Heart left ventricle (tissue), 16 donors: ENCODE results near the gene C1orf50. TPM values are rescaled to one million over a fixed set of nuclear protein-coding genes. Genes with fewer than 3 reads are reported as not detected.

Source experiments
- ATAC-seq, 4 donors: fragments of 200-7000 bp; cut with Tn5 transposase; one replicate each; pipeline ENCODE4 v1.9.1; 2020 to 2022; ENCODE audit warnings: moderate library complexity in 4 of 4, mild to moderate bottlenecking in 3 of 4, moderate number of reproducible peaks in 1 of 4
- DNase-seq, 5 donors: peaks; one replicate each; pipeline ENCODE4 v3.0.0-alpha.2; 2020
- H3K27ac ChIP-seq, 12 donors: fragments of 200-600 bp; sonication (generic) in 4 of 12; one replicate each; pipeline versions ENCODE4 v1.5.0 to v1.8.0; 2016 to 2022; ENCODE audit warnings: mild to moderate bottlenecking in 2 of 12
- H3K27me3 ChIP-seq, 9 donors: fragments of 200-600 bp; sonication (generic) in 2 of 9; one replicate each; pipeline versions ENCODE4 v1.5.1 to v1.8.0; 2016 to 2022; ENCODE audit warnings: mild to moderate bottlenecking in 3 of 9
- H3K36me3 ChIP-seq, 9 donors: fragments of 200-600 bp; sonication (generic) in 2 of 9; one replicate each; pipeline versions ENCODE4 v1.5.0 to v1.8.0; 2018 to 2022; ENCODE audit warnings: mild to moderate bottlenecking in 2 of 9
- H3K4me1 ChIP-seq, 12 donors: fragments of 200-600 bp; sonication (generic) in 4 of 12; one replicate each; pipeline versions ENCODE4 v1.5.0 to v1.8.0; 2016 to 2022; ENCODE audit warnings: mild to moderate bottlenecking in 3 of 12
- H3K4me3 ChIP-seq, 12 donors: fragments of 200-600 bp; sonication (generic) in 4 of 12; one replicate each; pipeline versions ENCODE4 v1.5.0 to v1.8.0; 2017 to 2022; ENCODE audit warnings: mild to moderate bottlenecking in 9 of 12, moderate library complexity in 4 of 12
- H3K9me3 ChIP-seq, 12 donors: fragments of 200-600 bp; sonication (generic) in 4 of 12; one replicate each; pipeline versions ENCODE4 v1.5.0 to v1.8.0; 2016 to 2022; ENCODE audit warnings: mild to moderate bottlenecking in 1 of 12
- CTCF ChIP-seq, 12 donors: fragments of 200-600 bp; sonication (generic) in 4 of 12; IDR thresholded peaks; one replicate each; pipeline versions ENCODE4 v1.5.0 to v1.8.0; 2018 to 2022; ENCODE audit warnings: antibody characterized with exemption in 12 of 12, mild to moderate bottlenecking in 5 of 12
- POLR2A ChIP-seq, 2 donors: fragments of 450-650 bp; IDR thresholded peaks; one replicate each; pipeline ENCODE4 v1.6.1; 2017; ENCODE audit warnings: antibody characterized with exemption in 2 of 2, mild to moderate bottlenecking in 2 of 2, moderate library complexity in 2 of 2
- WGBS, 4 donors: extraction: QIAGEN DNeasy Blood & Tissue Kit in 2 of 4; methylation state at CpG; one replicate each; pipeline versions ENCODE4 v1.1.5 to v1.1.7; 2013 to 2018; 5-methylcytosine and 5-hydroxymethylcytosine counted together
- intact Hi-C, 10 donors: fragments of 100-400 bp; cut with DNase I; formaldehyde crosslinking; loops; one replicate each; pipeline versions ENCODE4 v1.11.1 to v1.14.2; 2022
- polyA plus RNA-seq, 2 donors: library from polyadenylated mRNA; stranded (reverse); fragments of 200-250 nt; gene quantifications; one replicate each; pipeline ENCODE4 v1.2.3, GENCODE V29; 2013
- total RNA-seq, 9 donors: library from RNA; depleted of rRNA in 2 of 9; stranded (reverse); fragments of >200 nt in 2 of 9; fragmentation: NEBNext Ultra II Directional in 3 of 9; extraction: Animal tissue kit (Norgen Biotek cat#: 25700) in 3 of 9; gene quantifications; one replicate each; pipeline versions ENCODE4 v1.1.0 to v1.2.4, GENCODE V29; 2016 to 2023
- donor health status: ischemic (EF 13 %, LVEDD 7.1; RV severe dilation, severe dysfunction).
- donor health status: healthy with polysubstance abuse.
- donor health status: DM: no; HTN: yes; CAD: no.
- donor health status: DM: no; HTN: no; CAD: no.
- donor health status: ischemic (EF 25% LVEDD 6.9; RV normal size, moderate dysfunction).
- donor health status: ischemic (EF 25% LVEDD 5.7; RV mildly dilated, moderate dysfunction).
- donor health status: healthy.
- donor health status: DM: yes; HTN: yes; CAD: no.
- donor health status: ischemic (EF 35%, LVEDD 5.7; RV mildly dilated, moderate dysfunction).
- donor health status: nonischemic (EF 11% LVEDD 7.7; RV severe dilation, severe dysfunction).
- donor health status: DM: yes; HTN: yes; CAD: no.
- donor health status: PGD.
- donor health status: ischemic (EF 29% LVEDD 5.4; RV normal size, mild dysfunction).
- donor health status: nonischemic (EF 23%, LVEDD 6.1; RV moderate dilation, normal function).

The C1orf50 gene
- total and polyA plus RNA-seq, 11 donors: 3.0 to 9.2 (median 5.6) TPM

GRCh38 chr1:42768172-42768571, 1.1 kb downstream of the C1orf50 start:
- DNase-seq (no peak), ATAC-seq (no peak)
- Histone ChIP-seq H3K4me1 (peaks cover 3 to 50% (median 30%) of the 10 kb centered on the region in 12 donors), H3K27me3 (no peaks in the 10 kb centered on the region), H3K36me3 (peaks cover 0 to 8% (median 0%) of the 10 kb centered on the region in 9 donors), H3K27ac (no peak overlapping the region), H3K9me3 (no peaks in the 10 kb centered on the region), H3K4me3 (peak overlapping the region in 10 of 12 donors; percentile 82 to 98 (median 95))
- intact Hi-C loops: loop anchor here in 7 of 10 donors (5.0 to 10.0 kb wide), 8 partner anchors 49 to 433 kb away; partner anchors contain the start of genes YBX1 (in 6 of the 7), ERMAP (in 1 of the 7), FOXJ3 (in 1 of the 7) and SVBP (in 1 of the 7)
- TF ChIP-seq CTCF (IDR thresholded peaks at IDR 0.05) (no peak), POLR2A (IDR thresholded peaks at IDR 0.05) (no peak)
- WGBS, 4 donors: 72 to 80% (median 75%) methylated on average over 2 of the region's 2 CpGs

GRCh38 chr1:42769811-42770210, 2.8 kb downstream of the C1orf50 start:
- no peak overlapping the region for H3K27ac ChIP-seq
- H3K4me1 ChIP-seq: peaks cover 3 to 44% (median 23%) of the 10 kb centered on the region in 12 donors
- intact Hi-C loops: loop anchor here in 9 of 10 donors (5.0 to 10.0 kb wide), 12 partner anchors 47 to 435 kb away; partner anchors contain the start of genes YBX1 (in 6 of the 9), ERMAP (in 1 of the 9), FOXJ3 (in 1 of the 9) and SVBP (in 1 of the 9)
- H3K27me3 ChIP-seq: no peaks in the 10 kb centered on the region
- ATAC-seq (no peak), DNase-seq (no peak)
- H3K4me3 ChIP-seq: no peak overlapping the region
- TF ChIP-seq POLR2A (IDR thresholded peaks at IDR 0.05) (no peak), CTCF (IDR thresholded peaks at IDR 0.05) (no peak)
- 82 to 90% (median 88%) methylated on average over 3 of the region's 3 CpGs for WGBS, 4 donors
- no peaks in the 10 kb centered on the region for H3K9me3 ChIP-seq
- peaks cover 0 to 24% (median 15%) of the 10 kb centered on the region in 9 donors for H3K36me3 ChIP-seq

GRCh38 chr1:42773420-42773819, 6.4 kb downstream of the C1orf50 start:
- WGBS, 4 donors: 47 to 75% (median 48%) methylated on average over 2 of the region's 2 CpGs
- peaks cover 0 to 23% (median 10%) of the 10 kb centered on the region in 12 donors for H3K4me1 ChIP-seq
- no peak overlapping the region for H3K27ac ChIP-seq
- H3K4me3 ChIP-seq: no peak overlapping the region
- intact Hi-C loops: loop anchor here in 2 of 10 donors (10.0 kb wide), 4 partner anchors 81 to 301 kb away; no protein-coding TSS in a partner anchor
- TF ChIP-seq CTCF (IDR thresholded peaks at IDR 0.05): no peak
- no peak for TF ChIP-seq POLR2A (IDR thresholded peaks at IDR 0.05)
- no peaks in the 10 kb centered on the region for H3K9me3 ChIP-seq
- H3K27me3 ChIP-seq: no peaks in the 10 kb centered on the region
- no peak for ATAC-seq
- DNase-seq: no peak
- peaks cover 0 to 57% (median 51%) of the 10 kb centered on the region in 9 donors for H3K36me3 ChIP-seq

GRCh38 chr1:42774928-42775526, 8.0 kb downstream of the C1orf50 start:
- peaks cover 0 to 69% (median 59%) of the 10 kb centered on the region in 9 donors for H3K36me3 ChIP-seq
- no peak overlapping the region for H3K4me3 ChIP-seq
- H3K4me1 ChIP-seq: peaks cover 0 to 19% (median 0%) of the 10 kb centered on the region in 12 donors
- ATAC-seq: no peak
- TF ChIP-seq CTCF (IDR thresholded peaks at IDR 0.05) (no peak), POLR2A (IDR thresholded peaks at IDR 0.05) (no peak)
- intact Hi-C loops: loop anchor here in 7 of 10 donors (5.0 to 10.0 kb wide), 6 partner anchors 80 to 300 kb away; no protein-coding TSS in a partner anchor
- no peaks in the 10 kb centered on the region for H3K9me3 ChIP-seq
- H3K27me3 ChIP-seq: no peaks in the 10 kb centered on the region
- no peak overlapping the region for H3K27ac ChIP-seq
- no peak for DNase-seq
- WGBS, 4 donors: 81 to 92% (median 86%) methylated on average over 5 of the region's 5 CpGs
